ENCODE results near the gene CXCL17. TPM values are rescaled to one million over a fixed set of nuclear protein-coding genes. Genes with fewer than 3 reads are reported as not detected.
A peak's percentile ranks its signal among the peaks of the same experiment; 100 is the strongest.

Gene CXCL17
- total RNA-seq, 3 donors from 2014 or later, result not detected

DNA sequence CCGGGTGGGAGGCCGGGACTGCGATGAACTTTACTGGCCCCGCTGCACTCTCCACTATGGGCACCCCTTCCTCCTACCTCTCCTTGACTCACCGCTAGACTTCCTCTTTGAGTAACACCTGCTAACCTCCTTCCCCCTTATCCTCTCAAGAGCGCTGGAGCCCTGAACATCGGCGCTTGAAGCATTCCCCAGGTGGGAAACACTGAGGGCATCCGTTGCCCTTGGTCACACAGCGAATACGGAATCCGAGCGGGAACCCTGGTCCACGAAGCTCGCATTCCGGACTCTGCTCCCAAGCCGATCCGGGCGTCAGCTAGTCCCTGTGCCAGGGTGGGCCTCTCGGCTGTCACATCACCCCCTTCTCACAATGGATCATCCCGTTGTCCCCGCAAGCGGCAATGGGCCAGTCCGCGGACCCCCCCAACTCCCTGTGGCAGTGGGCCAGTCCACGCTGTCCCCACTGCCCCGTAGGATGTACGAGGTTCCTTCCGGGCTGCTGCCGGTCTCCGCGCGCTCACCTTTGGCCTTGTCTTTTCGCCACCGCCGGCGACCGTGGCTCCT is 19.8 kb downstream of the CXCL17 start:
- peak; percentile 64 for ATAC-seq
- Histone ChIP-seq H3K4me3 (peak overlapping the region; percentile 35), H3K9me3 (no peaks in the 10 kb centered on the region), H3K36me3 (ENCODE audit: low read depth) (no peaks in the 10 kb centered on the region), H3K4me1 (ENCODE audit: low read depth) (peaks cover 8% of the 10 kb centered on the region)
- no peak for DNase-seq
- TF ChIP-seq, protein P1, sequence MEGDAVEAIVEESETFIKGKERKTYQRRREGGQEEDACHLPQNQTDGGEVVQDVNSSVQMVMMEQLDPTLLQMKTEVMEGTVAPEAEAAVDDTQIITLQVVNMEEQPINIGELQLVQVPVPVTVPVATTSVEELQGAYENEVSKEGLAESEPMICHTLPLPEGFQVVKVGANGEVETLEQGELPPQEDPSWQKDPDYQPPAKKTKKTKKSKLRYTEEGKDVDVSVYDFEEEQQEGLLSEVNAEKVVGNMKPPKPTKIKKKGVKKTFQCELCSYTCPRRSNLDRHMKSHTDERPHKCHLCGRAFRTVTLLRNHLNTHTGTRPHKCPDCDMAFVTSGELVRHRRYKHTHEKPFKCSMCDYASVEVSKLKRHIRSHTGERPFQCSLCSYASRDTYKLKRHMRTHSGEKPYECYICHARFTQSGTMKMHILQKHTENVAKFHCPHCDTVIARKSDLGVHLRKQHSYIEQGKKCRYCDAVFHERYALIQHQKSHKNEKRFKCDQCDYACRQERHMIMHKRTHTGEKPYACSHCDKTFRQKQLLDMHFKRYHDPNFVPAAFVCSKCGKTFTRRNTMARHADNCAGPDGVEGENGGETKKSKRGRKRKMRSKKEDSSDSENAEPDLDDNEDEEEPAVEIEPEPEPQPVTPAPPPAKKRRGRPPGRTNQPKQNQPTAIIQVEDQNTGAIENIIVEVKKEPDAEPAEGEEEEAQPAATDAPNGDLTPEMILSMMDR (IDR thresholded peaks at IDR 0.05), result no peak
- intact Hi-C loops (cut with DNase I, micrococcal nuclease), result loop anchor here in 1 of 2 donors (2.0 kb wide), 1 partner anchor 62 kb away; no protein-coding TSS in a partner anchor

DNA sequence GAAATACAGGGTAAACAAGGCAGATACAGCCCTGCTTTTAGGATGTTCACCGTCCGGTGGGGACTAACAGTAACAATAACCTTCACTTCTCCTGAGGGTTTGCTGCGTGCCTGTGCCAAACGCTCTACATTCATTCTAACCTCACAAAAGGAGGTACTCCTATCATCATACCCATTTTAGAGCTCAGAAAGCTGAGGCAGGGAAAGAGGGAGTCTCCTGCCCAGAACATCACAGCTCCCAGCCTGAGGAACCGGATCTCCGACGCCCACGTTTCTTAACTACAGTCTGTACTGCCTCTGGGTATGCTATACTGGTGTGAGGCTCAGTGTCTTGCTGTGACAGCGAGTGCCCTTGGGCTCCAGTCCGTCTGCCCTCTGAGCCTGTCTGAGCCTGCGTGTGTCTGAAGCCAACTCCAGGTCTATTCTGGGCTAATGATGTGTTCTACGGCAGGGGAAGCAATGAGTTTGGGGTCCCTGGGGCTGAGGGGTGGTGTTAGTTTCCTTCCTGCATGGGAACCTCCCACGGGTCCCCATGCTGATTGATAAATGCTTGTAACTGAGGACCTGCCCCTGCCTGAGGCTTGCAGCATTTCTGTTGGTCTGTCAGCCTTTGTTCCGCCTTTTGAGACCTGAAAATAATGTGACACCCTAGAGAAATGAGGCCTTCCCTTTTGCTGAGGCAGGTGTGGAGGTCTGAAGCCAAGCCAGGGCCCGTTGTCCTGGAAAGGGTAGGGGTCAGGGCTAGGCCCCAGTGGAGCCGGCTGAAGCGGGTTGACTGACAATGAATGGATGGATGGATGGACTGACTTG is 20.4 kb downstream of the CXCL17 start:
- intact Hi-C loops (cut with DNase I, micrococcal nuclease), result loop anchor here in 1 of 2 donors (2.0 kb wide), 1 partner anchor 61 kb away; no protein-coding TSS in a partner anchor
- peaks cover 8% of the 10 kb centered on the region for H3K4me1 ChIP-seq (ENCODE audit: low read depth)
- DNase-seq (no peak), ATAC-seq (no peak)
- H3K36me3 ChIP-seq (ENCODE audit: low read depth), result no peaks in the 10 kb centered on the region
- no peaks in the 10 kb centered on the region for H3K9me3 ChIP-seq
- TF ChIP-seq, protein P1 (IDR thresholded peaks at IDR 0.05), result no peak
- H3K4me3 ChIP-seq, result no peak overlapping the region

DNA sequence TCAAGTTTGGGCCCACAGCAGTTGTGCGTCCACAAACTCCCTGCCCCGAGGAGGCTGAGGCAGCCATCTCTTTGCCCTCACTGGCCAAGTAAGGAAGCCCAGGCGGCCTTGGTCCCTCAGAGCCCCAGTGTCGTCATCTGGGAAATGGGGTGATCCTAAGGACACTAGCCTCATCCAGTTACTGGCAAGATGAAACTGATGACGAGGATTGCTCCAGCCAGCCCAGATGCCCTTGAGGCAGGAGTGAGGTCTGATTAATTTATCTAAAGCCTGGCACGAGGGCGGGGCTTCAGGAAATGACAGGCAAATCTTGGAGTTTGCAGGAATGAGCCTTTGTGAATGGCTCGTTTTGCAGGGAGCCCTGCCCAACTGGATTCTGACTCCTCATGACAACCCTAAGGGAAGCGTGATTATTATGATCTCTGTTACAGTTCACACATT is 21.1 kb downstream of the CXCL17 start:
- TF ChIP-seq, protein P1 (IDR thresholded peaks at IDR 0.05), result no peak
- no peaks in the 10 kb centered on the region for H3K36me3 ChIP-seq (ENCODE audit: low read depth)
- ATAC-seq, result no peak
- H3K4me1 ChIP-seq (ENCODE audit: low read depth), result peaks cover 8% of the 10 kb centered on the region
- no peaks in the 10 kb centered on the region for H3K9me3 ChIP-seq
- DNase-seq, result no peak
- intact Hi-C loops (cut with DNase I, micrococcal nuclease), result loop anchor here in 1 of 2 donors (2.0 kb wide), 1 partner anchor 61 kb away; no protein-coding TSS in a partner anchor
- H3K4me3 ChIP-seq, result no peak overlapping the region

DNA sequence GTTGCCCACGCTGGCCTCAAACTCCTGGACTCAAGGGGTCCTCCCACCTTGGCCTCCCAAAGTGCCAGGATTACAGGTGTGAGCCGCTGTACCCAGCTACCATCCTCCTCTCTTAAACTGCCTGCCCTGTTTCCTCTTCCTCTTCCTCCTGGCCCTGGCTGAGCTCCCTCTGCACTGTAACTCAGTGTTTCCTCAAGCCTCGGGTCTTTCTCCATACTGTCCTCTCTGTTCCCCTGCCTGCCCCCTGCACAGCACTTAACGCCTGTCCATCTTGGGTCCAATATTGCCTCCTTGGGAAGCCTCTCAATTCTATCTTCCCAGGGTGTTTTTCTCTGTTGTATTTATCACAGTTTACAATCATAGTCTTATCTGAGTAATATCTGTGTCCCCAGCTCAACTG is 21.6 kb downstream of the CXCL17 start:
- DNase-seq (no peak), ATAC-seq (no peak)
- H3K4me1 ChIP-seq (ENCODE audit: low read depth), result peaks cover 8% of the 10 kb centered on the region
- no peaks in the 10 kb centered on the region for H3K36me3 ChIP-seq (ENCODE audit: low read depth)
- no peaks in the 10 kb centered on the region for H3K9me3 ChIP-seq
- intact Hi-C loops (cut with DNase I, micrococcal nuclease), result no loop called here
- TF ChIP-seq, protein P1 (IDR thresholded peaks at IDR 0.05), result no peak
- H3K4me3 ChIP-seq, result no peak overlapping the region

DNA sequence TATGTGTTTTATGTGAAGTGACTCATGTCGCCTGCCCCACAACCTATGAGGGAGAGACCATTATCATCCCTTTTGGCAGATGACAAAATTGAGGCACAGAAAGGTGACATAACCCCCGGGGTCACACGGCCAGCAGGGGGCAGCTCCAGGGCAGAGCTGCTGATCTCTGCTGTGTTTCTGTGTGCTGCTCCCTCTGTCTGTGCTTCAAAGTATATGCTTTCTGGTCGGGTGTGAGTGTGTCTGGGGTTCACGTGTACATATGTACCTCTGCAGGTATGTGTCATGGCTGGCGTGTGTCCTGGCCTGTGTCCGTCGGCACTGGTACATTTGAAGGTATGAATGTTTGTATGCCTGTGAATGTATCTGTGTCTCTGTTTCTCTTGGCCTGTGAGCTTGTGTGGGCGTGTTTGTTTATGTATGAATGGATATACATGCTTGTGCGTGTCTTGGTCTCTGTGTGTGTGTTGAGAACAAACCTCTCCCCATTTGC is 22.6 kb downstream of the CXCL17 start:
- peaks cover 8% of the 10 kb centered on the region for H3K4me1 ChIP-seq (ENCODE audit: low read depth)
- ATAC-seq, result peak; percentile 59
- no peak overlapping the region for H3K4me3 ChIP-seq
- no peaks in the 10 kb centered on the region for H3K36me3 ChIP-seq (ENCODE audit: low read depth)
- intact Hi-C loops (cut with DNase I, micrococcal nuclease), result no loop called here
- H3K9me3 ChIP-seq, result no peaks in the 10 kb centered on the region
- TF ChIP-seq, protein P1 (IDR thresholded peaks at IDR 0.05), result peak; percentile 39
- DNase-seq, result peak in 2 of 3 donors; percentile 77 to 78
